Prostate gland (tissue), 2 donors: ENCODE results near the gene TEX14. TPM values are rescaled to one million over a fixed set of nuclear protein-coding genes. Genes with fewer than 3 reads are reported as not detected.

ENCODE experiments used
- DNase-seq: peaks from one replicate; pipeline ENCODE4 v3.0.0-alpha.2; 2019; ENCODE audit warnings: low spot score
- H3K27ac ChIP-seq, 2 donors: fragments of 200-600 bp; sonication (generic); 2 replicates each; pipeline ENCODE4 v1.5.1; 2017 to 2019
- H3K27me3 ChIP-seq: fragments of 200-600 bp; sonication (generic); replicated peaks from 2 replicates; pipeline ENCODE4 v1.5.1; 2019; ENCODE audit not compliant: insufficient read depth
- H3K36me3 ChIP-seq, 2 donors: fragments of 200-600 bp; sonication (generic); 1 replicate in 1 of 2; 2 replicates in 1 of 2; pipeline versions ENCODE4 v1.5.1 to v1.8.1; 2017 to 2019
- H3K4me1 ChIP-seq: fragments of 200-600 bp; sonication (generic); replicated peaks from 2 replicates; pipeline ENCODE4 v1.5.1; 2019
- H3K4me3 ChIP-seq, 2 donors: fragments of 200-600 bp; sonication (generic); 2 replicates each; pipeline ENCODE4 v1.5.1; 2017 to 2019
- H3K9me3 ChIP-seq: fragments of 200-600 bp; sonication (generic); 2 replicates; pipeline ENCODE4 v1.5.1; 2017
- CTCF ChIP-seq, 4 experiments: fragments of 200-600 bp in 2 of 4; fragments of 450-650 bp in 2 of 4; sonication (generic) in 2 of 4; IDR thresholded peaks; 1 replicate in 3 of 4; 2 replicates in 1 of 4; pipeline ENCODE4 v1.5.1; 2016 to 2019; ENCODE audit warnings: antibody characterized with exemption in 4 of 4, mild to moderate bottlenecking in 2 of 4, moderate library complexity in 2 of 4
- POLR2A ChIP-seq: fragments of 450-650 bp; IDR thresholded peaks from one replicate; pipeline ENCODE4 v1.6.1; 2016; ENCODE audit warnings: antibody characterized with exemption, mild to moderate bottlenecking
- POLR2AphosphoS5 ChIP-seq: sonication (generic); formaldehyde crosslinking; IDR thresholded peaks from one replicate; pipeline ENCODE4 v1.6.1; 2017; ENCODE audit warnings: antibody characterized with exemption
- WGBS: methylation state at CpG from one replicate; pipeline ENCODE4 v1.1.5; 2018; 5-methylcytosine and 5-hydroxymethylcytosine counted together
- intact Hi-C: fragments of 100-400 bp; cut with DNase I; formaldehyde crosslinking; loops from one replicate; pipeline ENCODE4 v1.14.2; 2022
- total RNA-seq, 2 donors: library from RNA; depleted of rRNA; stranded (reverse); fragments of >200 nt; gene quantifications; one replicate each; pipeline ENCODE4 v1.1.0, GENCODE V29; 2016

TEX14 gene
- total RNA-seq, 2 donors from 2014 or later: 0.50 to 14.3 TPM

GRCh38 chr17:58525239-58525638 is 166.6 kb downstream of the TEX14 start:
- H3K9me3 ChIP-seq: no peaks in the 10 kb centered on the region
- WGBS: 36% methylated on average over 3 of the region's 3 CpGs
- DNase-seq: no peak
- H3K4me3 ChIP-seq: no peak overlapping the region
- H3K27me3 ChIP-seq: no peaks in the 10 kb centered on the region
- H3K4me1 ChIP-seq: no peaks in the 10 kb centered on the region
- intact Hi-C loops: no loop called here
- TF ChIP-seq POLR2AphosphoS5 (no peak), POLR2A (no peak), CTCF (IDR thresholded peaks at IDR 0.05) (no peak)
- H3K27ac ChIP-seq: no peak overlapping the region
- H3K36me3 ChIP-seq: no peaks in the 10 kb centered on the region

- DNase-seq: no peak
- no peaks in the 10 kb centered on the region for H3K36me3 ChIP-seq
- intact Hi-C loops: no loop called here
- WGBS: 92% methylated on average over 10 of the region's 10 CpGs
- H3K27me3 ChIP-seq: no peaks in the 10 kb centered on the region
- TF ChIP-seq POLR2AphosphoS5 (no peak), CTCF (IDR thresholded peaks at IDR 0.05) (no peak), POLR2A (no peak)
- H3K9me3 ChIP-seq: no peaks in the 10 kb centered on the region
- no peak overlapping the region for H3K27ac ChIP-seq
- H3K4me1 ChIP-seq: peaks cover 5% of the 10 kb centered on the region
- no peak overlapping the region for H3K4me3 ChIP-seq
These were observed 170.2 kb downstream of the TEX14 start for GRCh38 chr17:58521680-58522079.

GRCh38 chr17:58520843-58521430 is 170.9 kb downstream of the TEX14 start:
- peaks cover 8% of the 10 kb centered on the region for H3K4me1 ChIP-seq
- intact Hi-C loops: no loop called here

GRCh38 chr17:58517928-58518609 is 173.8 kb downstream of the TEX14 start:
- intact Hi-C loops: loop anchor here (2.0 to 10.0 kb wide), 8 partner anchors 117 to 1187 kb away; partner anchors contain the start of genes DYNLL2, PRR11, PTRH2 and RAD51C
- Histone ChIP-seq H3K27ac (peak overlapping the region; percentile 97 to 98), H3K4me3 (peak overlapping the region; percentile 71 to 74), H3K4me1 (peaks cover 14% of the 10 kb centered on the region), H3K36me3 (no peaks in the 10 kb centered on the region), H3K9me3 (no peaks in the 10 kb centered on the region), H3K27me3 (no peaks in the 10 kb centered on the region)
- peak; percentile 100 for DNase-seq
- TF ChIP-seq POLR2AphosphoS5: peak; percentile 96
- peak; percentile 56 for TF ChIP-seq POLR2A
- TF ChIP-seq CTCF (IDR thresholded peaks at IDR 0.05): peak in 1 of 4 experiments; percentile 62
- under 1% methylated on average over 39 of the region's 39 CpGs for WGBS

More at GRCh38 chr17:58520843-58521430, 170.9 kb downstream of the TEX14 start:
- Histone ChIP-seq H3K9me3 (no peaks in the 10 kb centered on the region), H3K27ac (no peak overlapping the region), H3K27me3 (no peaks in the 10 kb centered on the region), H3K36me3 (no peaks in the 10 kb centered on the region), H3K4me3 (no peak overlapping the region)
- no peak for TF ChIP-seq POLR2AphosphoS5
- TF ChIP-seq POLR2A: no peak
- peak in 1 of 4 experiments; percentile 14 for TF ChIP-seq CTCF (IDR thresholded peaks at IDR 0.05)
- DNase-seq: no peak
- 80% methylated on average over 15 of the region's 15 CpGs for WGBS
